HepG2 (cell line): ENCODE data around the gene RAB30. TPM values are rescaled to one million over a fixed set of nuclear protein-coding genes. Genes with fewer than 3 reads are reported as not detected.

Experiments
- ARID3A ChIP-seq: IDR thresholded peaks from 2 replicates; pipeline ENCODE4 v1.6.1; 2012; ENCODE audit warnings: low read depth, low read length, improper control_type of control experiment
- E2F1 ChIP-seq: sonication (generic); formaldehyde crosslinking; IDR thresholded peaks from 2 replicates; pipeline ENCODE4 v1.5.0; 2020; ENCODE audit warnings: missing genetic modification reagents
- EP300 ChIP-seq, 3 experiments: sonication (generic) in 1 of 3; formaldehyde crosslinking in 1 of 3; IDR thresholded peaks; 2 replicates each; pipeline versions ENCODE4 v1.5.1 to v1.6.1; 2011 to 2020; ENCODE audit warnings: low read depth in 2 of 3, low read length in 2 of 3, borderline replicate concordance in 1 of 3, improper control_type of control experiment in 1 of 3, mild to moderate bottlenecking in 1 of 3, missing genetic modification reagents in 1 of 3, moderate library complexity in 1 of 3
- ESRRA ChIP-seq: sonication (generic); formaldehyde crosslinking; IDR thresholded peaks from 2 replicates; pipeline ENCODE4 v1.5.1; 2020; ENCODE audit warnings: mild to moderate bottlenecking, low read depth, missing genetic modification reagents
- FLYWCH1 ChIP-seq: sonication (generic); formaldehyde crosslinking; IDR thresholded peaks from 2 replicates; pipeline ENCODE4 v1.8.1; 2023; ENCODE audit warnings: mild to moderate bottlenecking, missing genetic modification reagents
- GATAD2A ChIP-seq: IDR thresholded peaks from 2 replicates; pipeline ENCODE4 v1.6.1; 2016
- GPN1 ChIP-seq: sonication (generic); formaldehyde crosslinking; IDR thresholded peaks from 2 replicates; pipeline ENCODE4 v1.5.1; 2020; ENCODE audit warnings: missing genetic modification reagents, borderline replicate concordance
- KDM4B ChIP-seq: sonication (generic); formaldehyde crosslinking; IDR thresholded peaks from 2 replicates; pipeline ENCODE4 v1.4.0; 2020; ENCODE audit warnings: missing genetic modification reagents
- NBN ChIP-seq: fragments of 450-650 bp; conservative IDR thresholded peaks from 2 replicates; pipeline ENCODE4 v1.6.1; 2017
- NFIC ChIP-seq: IDR thresholded peaks from 2 replicates; pipeline ENCODE4 v1.6.1; 2012; ENCODE audit warnings: mild to moderate bottlenecking, low read length, inconsistent platforms
- PCBP1 ChIP-seq: fragments of 200-400 bp; formaldehyde crosslinking; IDR thresholded peaks from 2 replicates; pipeline ENCODE4 v1.6.1; 2017; ENCODE audit warnings: mild to moderate bottlenecking, low read depth, low read length, borderline replicate concordance
- REXO4 ChIP-seq: sonication (generic); formaldehyde crosslinking; IDR thresholded peaks from 2 replicates; pipeline ENCODE4 v1.8.0; 2022; ENCODE audit warnings: missing genetic modification reagents, mild to moderate bottlenecking, borderline replicate concordance
- SIN3B ChIP-seq: fragments of 150-350 bp; IDR thresholded peaks from 2 replicates; pipeline ENCODE4 v1.6.1; 2014; ENCODE audit warnings: low read length
- SMAD1 ChIP-seq: sonication (generic); formaldehyde crosslinking; IDR thresholded peaks from 2 replicates; pipeline ENCODE4 v1.4.0; 2020; ENCODE audit warnings: missing genetic modification reagents, low read depth, mild to moderate bottlenecking, borderline replicate concordance
- TARDBP ChIP-seq: sonication (generic); formaldehyde crosslinking; IDR thresholded peaks from 2 replicates; pipeline ENCODE4 v1.8.0; 2022; ENCODE audit warnings: mild to moderate bottlenecking, missing genetic modification reagents
- TEF ChIP-seq: sonication (generic); formaldehyde crosslinking; IDR thresholded peaks from 2 replicates; pipeline ENCODE4 v1.5.0; 2020; ENCODE audit warnings: missing genetic modification reagents
- ZMAT3 ChIP-seq: sonication (generic); formaldehyde crosslinking; conservative IDR thresholded peaks from 2 replicates; pipeline ENCODE4 v1.7.0; 2021; ENCODE audit warnings: missing genetic modification reagents
- ZNF281 ChIP-seq: sonication (generic); formaldehyde crosslinking; IDR thresholded peaks from 2 replicates; pipeline ENCODE4 v1.4.0; 2020; ENCODE audit warnings: missing genetic modification reagents, borderline replicate concordance
- ZNF580 ChIP-seq: IDR thresholded peaks from 2 replicates; pipeline ENCODE4 v1.6.1; 2016; ENCODE audit warnings: low read depth, borderline replicate concordance
- ZNF619 ChIP-seq: sonication (generic); formaldehyde crosslinking; IDR thresholded peaks from 2 replicates; pipeline ENCODE4 v1.4.0; 2020; ENCODE audit warnings: mild to moderate bottlenecking, missing genetic modification reagents
- ZNF704 ChIP-seq: sonication (generic); formaldehyde crosslinking; IDR thresholded peaks from 2 replicates; pipeline ENCODE4 v1.8.1; 2023; ENCODE audit warnings: mild to moderate bottlenecking, inconsistent platforms, moderate library complexity, missing genetic modification reagents, borderline replicate concordance
- ZNF788 ChIP-seq: sonication (generic); formaldehyde crosslinking; IDR thresholded peaks from 2 replicates; pipeline ENCODE4 v1.5.0; 2020; ENCODE audit warnings: mild to moderate bottlenecking, missing genetic modification reagents, borderline replicate concordance
- polyA plus RNA-seq, 8 experiments: library from polyadenylated mRNA; depleted of rRNA in 3 of 8; stranded (reverse) in 7 of 8; unstranded in 1 of 8; fragments of >200 nt; fragmentation: Illumina TruSeq in 4 of 8; extraction: Trizol in 4 of 8; gene quantifications; 2 replicates each; pipeline versions ENCODE4 v1.2.1 to v1.2.3, GENCODE V29; 2011 to 2016; ENCODE audit warnings: low read depth in 4 of 8, missing spikeins in 1 of 8, mixed read lengths in 1 of 8; ENCODE audit not compliant: insufficient read depth in 1 of 8
- total RNA-seq, 5 experiments: library from RNA; depleted of rRNA; stranded (reverse); fragments of >200 nt; fragmentation: Illumina TruSeq; extraction: Trizol; gene quantifications; 2 replicates each; pipeline ENCODE4 v1.2.3, GENCODE V29; 2016; ENCODE audit warnings: low read depth in 1 of 5

The RAB30 gene
- total and polyA plus RNA-seq, 2 of the 13 experiments (the other 11 are each of a cell fraction or from before 2014, with no cell fraction given), result 3.7 to 5.0 TPM

GRCh38 chr11:83025267-83025704 lies 46.4 kb downstream of the RAB30 start (continued):
- TF ChIP-seq E2F1 (CRISPR knock-in tag) (no peak), ZNF281 (CRISPR knock-in tag) (no peak), EP300 (IDR thresholded peaks at IDR 0.05; ENCODE audit: low read depth in 2 of 2, low read length in 2 of 2) (peak in 1 of 2 experiments; percentile 64; a peak in 2 of 4 replicates), EP300 (CRISPR knock-in tag; IDR thresholded peaks at IDR 0.05; ENCODE audit: borderline replicate concordance) (no peak), TEF (CRISPR knock-in tag) (peak; percentile 77; the same call in 1 of the 2 replicates), GATAD2A (CRISPR knock-in tag) (peak; percentile 89), GPN1 (no peak), ZNF704 (CRISPR knock-in tag) (no peak), SMAD1 (no peak), ZNF619 (no peak), NFIC (no peak; the same call in 1 of the 2 replicates), NBN (no peak), ZNF788 (no peak), TARDBP (CRISPR knock-in tag) (peak; percentile 22; the same call in 1 of the 2 replicates), FLYWCH1 (CRISPR knock-in tag) (no peak), PCBP1 (no peak), ZNF580 (CRISPR knock-in tag) (no peak), ZMAT3 (CRISPR knock-in tag) (no peak), ESRRA (CRISPR knock-in tag) (no peak), SIN3B (no peak), KDM4B (CRISPR knock-in tag) (no peak), REXO4 (CRISPR knock-in tag) (no peak), ARID3A (no peak)
